ENCODE measurements around the gene MIAT.

MIAT gene

DNA sequence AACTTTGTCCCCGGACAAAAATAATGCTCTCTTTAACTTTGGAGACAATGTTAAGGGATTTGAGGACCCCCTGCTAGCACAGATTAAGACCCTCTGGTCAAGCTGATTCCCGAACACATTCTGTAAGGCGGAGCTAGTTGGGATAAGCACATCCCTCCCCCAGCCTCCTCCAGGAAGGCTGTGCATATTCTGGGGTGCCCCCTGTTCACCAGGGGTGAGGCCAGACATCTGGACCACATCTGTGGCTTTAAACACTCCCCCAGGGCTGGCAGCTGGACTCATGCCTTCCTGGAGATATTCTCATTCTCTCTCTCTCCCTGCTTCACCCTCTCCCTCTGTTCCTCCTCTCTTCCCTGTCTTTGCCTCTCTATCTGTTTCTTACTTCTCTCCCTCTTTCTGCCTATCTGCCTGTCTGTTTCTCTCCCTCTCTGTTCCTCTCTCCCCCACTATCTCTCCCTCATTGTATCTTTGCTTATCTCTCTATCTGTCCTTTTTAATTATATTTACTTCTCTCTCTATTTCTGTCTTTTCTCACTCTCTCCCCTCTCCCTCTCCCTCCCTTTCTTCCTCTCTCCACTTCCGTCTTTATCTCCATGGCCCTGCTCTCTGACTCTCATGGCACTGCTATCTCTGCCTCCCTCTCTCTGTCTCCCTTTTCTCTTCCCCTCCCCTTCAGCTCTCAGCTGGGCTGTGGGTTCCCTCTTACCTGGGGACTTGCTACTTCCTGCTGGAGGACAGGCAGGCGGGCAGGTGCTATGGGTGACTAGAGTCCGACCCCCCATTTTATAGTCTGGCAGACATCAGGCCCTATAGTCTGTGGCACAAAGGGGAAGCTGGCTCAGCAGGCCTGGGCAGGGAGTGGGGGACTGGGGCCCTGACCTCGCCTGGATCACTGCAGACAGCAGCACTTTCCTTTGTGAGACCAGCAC is 39.9 kb upstream of the MIAT start, which contains the start of gene CRYBB1:
CRYBB1 (minus strand) TSS at position 757 of the 929 bp plus-strand sequence. CDS start 1,708 bp downstream, outside the sequence.
- DNase-seq (ENCODE audit: low read depth in 1 of 2, low spot score in 1 of 2) = no peak
- no peak for TF ChIP-seq JUND (IDR thresholded peaks at IDR 0.05; ENCODE audit: low read depth)
- in situ Hi-C loops (cut with HindIII; ENCODE audit: low pct_unique_long_range_greater_than_20kb, low sequenced_read_pairs) = no loop called here

DNA sequence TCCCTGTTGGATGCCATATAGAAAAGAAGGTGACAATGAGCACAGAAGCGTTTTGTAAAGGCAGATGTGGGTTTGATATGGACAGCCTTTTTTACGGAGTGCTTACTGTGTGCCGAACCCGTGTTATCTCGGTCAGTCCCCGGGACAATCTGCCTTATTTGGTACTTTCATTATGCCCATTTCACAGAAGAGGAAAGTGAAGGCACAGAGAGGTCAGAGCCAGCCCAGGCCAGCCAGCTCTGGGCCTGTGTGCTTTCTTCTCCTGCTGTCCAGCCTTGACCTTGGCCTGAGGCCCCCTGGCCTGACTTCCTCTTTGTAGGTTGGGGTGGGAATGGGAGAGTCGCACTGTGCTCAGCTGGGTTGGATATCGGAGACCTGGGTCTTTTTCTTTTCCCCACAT is 38.9 kb upstream of the MIAT start:
- no peak for DNase-seq (ENCODE audit: low read depth in 1 of 2, low spot score in 1 of 2)
- TF ChIP-seq JUND (IDR thresholded peaks at IDR 0.05; ENCODE audit: low read depth) = no peak
- in situ Hi-C loops (cut with HindIII; ENCODE audit: low pct_unique_long_range_greater_than_20kb, low sequenced_read_pairs) = no loop called here

DNA sequence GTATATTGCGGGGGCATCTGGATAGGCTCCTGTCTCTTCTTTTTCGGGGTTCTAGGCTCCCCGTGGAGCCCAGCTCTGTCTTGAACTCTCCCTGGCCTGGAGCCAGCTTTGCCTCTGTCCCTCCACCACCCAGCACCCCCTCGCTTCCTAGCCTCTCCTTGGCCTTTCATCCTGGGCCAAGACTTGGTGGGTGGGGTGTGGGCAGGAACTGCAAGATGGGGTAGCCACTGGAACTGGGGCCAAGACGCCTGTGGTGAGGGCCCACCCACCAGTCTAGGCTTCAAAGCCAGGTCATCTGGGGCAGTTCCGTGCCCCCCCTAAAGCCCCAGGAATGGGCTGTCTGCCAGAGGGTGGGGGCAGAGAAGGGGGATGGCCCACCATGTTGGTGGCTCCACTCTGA is 37.9 kb upstream of the MIAT start:
- no peak for DNase-seq (ENCODE audit: low read depth in 1 of 2, low spot score in 1 of 2)
- no peak for TF ChIP-seq JUND (IDR thresholded peaks at IDR 0.05; ENCODE audit: low read depth)
- in situ Hi-C loops (cut with HindIII; ENCODE audit: low pct_unique_long_range_greater_than_20kb, low sequenced_read_pairs) = no loop called here

DNA sequence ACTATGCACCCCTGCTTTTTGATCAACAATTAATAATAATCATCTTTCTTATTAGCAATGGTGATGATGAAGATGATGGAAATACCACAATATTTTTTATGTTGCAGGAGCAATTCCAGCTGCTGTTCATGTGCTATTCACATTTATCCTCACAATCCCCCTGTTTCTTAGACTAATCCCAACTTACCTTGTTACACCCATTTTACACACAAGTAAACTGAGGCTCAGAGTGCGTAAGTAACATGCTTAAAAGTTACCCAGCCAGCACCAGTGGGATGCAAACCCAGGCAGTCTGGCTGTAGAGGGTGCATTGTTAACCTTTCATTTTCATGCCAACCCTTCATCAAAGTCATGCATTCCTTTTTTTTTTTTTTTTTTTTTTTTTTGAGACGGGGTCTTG is 37.2 kb upstream of the MIAT start:
- DNase-seq (ENCODE audit: low read depth in 1 of 2, low spot score in 1 of 2) = no peak
- in situ Hi-C loops (cut with HindIII; ENCODE audit: low pct_unique_long_range_greater_than_20kb, low sequenced_read_pairs) = no loop called here
- TF ChIP-seq JUND (IDR thresholded peaks at IDR 0.05; ENCODE audit: low read depth) = no peak

DNA sequence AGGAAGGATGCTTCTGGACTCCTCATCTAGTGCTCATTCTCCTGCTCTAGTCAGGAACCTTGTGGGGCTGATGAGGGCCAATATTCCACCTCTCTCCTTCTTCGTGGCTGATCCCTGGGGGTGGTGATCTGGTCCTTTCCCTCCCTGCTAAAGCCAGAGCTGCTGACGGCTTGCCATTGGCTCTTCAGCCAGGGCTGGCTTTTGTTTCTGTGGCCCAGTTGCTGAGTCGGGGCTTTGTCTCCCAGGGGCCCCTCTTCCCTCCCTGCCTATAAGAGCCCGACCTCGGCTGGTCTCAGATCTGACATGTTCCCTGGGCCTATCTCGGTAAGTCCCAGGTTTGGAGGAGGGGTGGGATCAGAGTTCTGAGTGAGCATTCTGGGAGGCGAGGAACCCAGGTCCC is 35.7 kb upstream of the MIAT start, which contains the start of gene CRYBA4:
CRYBA4 (plus strand) TSS at position 301 of the 400 bp plus-strand sequence. CDS start 634 bp downstream, outside the sequence.
- DNase-seq (ENCODE audit: low read depth in 1 of 2, low spot score in 1 of 2) = no peak
- no peak for TF ChIP-seq JUND (IDR thresholded peaks at IDR 0.05; ENCODE audit: low read depth)
- in situ Hi-C loops (cut with HindIII; ENCODE audit: low pct_unique_long_range_greater_than_20kb, low sequenced_read_pairs) = no loop called here

DNA sequence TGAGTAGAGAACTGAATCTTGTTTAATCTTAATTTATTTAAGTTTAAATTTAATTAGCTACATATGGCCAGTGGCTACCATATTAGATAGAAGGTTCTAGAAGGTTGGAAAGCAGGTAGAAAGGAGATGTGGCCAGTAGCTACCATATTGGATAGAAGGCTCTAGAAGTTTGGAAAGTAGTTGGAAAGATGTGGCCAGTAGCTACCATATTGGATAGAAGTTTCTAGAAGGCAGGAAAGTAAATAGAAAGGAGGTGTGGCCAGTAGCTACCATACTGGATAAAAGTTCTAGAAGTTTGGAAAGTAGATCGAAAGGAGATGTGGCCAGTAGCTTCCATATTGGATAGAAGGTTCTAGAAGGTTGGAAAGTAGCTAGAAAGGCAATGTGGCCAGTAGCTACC is 33.4 kb upstream of the MIAT start:
- in situ Hi-C loops (cut with HindIII; ENCODE audit: low pct_unique_long_range_greater_than_20kb, low sequenced_read_pairs) = no loop called here
- no peak for TF ChIP-seq JUND (IDR thresholded peaks at IDR 0.05; ENCODE audit: low read depth)
- no peak for DNase-seq (ENCODE audit: low read depth in 1 of 2, low spot score in 1 of 2)

DNA sequence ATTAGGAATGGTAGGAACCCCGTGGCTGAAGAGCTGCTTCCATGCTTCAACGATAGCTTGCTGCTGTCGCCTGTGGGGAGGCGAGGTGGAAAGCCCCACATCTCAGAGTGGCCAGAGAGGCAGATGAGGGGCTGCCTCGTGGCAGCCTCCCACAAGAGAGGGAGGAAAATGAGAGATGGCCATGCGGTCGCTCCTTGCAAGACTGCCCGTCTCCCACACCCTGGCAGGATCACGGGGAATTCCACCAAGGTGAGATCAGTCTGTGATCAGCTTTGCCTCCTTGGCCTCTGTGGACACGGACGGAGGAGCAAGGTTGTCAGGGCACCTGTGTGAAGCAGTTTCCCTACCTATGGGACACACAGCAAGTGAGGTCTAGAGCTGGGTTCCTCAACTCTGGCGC is 32.6 kb upstream of the MIAT start:
- no peak for DNase-seq (ENCODE audit: low read depth in 1 of 2, low spot score in 1 of 2)
- in situ Hi-C loops (cut with HindIII; ENCODE audit: low pct_unique_long_range_greater_than_20kb, low sequenced_read_pairs) = no loop called here
- TF ChIP-seq JUND (IDR thresholded peaks at IDR 0.05; ENCODE audit: low read depth) = no peak

DNA sequence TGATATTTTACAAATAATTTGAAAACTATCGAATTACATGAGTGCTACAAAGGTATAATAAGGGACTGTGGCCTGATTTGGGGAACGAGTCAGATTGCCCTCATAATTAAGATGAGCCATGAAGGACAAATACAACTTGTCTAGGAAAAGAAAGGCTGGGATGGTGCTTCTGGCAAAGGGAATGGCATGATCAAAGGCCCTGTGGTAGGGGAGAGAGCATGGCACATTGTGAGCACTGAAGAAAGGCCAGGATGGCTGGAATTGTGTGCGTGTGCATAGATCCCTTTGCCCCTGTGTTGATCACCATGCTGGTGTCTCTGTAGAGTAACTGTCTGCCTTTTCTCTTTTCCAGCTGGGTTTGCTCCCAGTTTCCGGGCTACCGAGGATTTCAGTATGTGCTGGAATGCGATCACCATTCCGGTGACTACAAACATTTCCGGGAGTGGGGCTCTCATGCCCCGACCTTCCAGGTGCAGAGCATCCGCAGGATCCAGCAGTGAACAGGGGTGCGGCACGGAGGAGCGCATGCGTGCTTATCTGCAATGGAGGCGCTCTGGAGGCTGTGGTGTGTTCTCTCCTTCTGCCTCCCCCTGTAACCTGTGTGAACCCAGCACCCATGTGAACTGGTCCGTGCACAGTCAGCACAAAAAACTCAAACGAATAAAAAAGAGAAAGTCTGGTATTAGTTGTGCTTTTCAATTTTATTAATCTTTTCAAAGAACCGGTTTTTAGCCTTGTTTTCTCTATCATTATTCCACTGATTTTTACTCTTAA is 27.2 kb upstream of the MIAT start:
- in situ Hi-C loops (cut with HindIII; ENCODE audit: low pct_unique_long_range_greater_than_20kb, low sequenced_read_pairs) = no loop called here
- DNase-seq (ENCODE audit: low read depth in 1 of 2, low spot score in 1 of 2) = no peak

DNA sequence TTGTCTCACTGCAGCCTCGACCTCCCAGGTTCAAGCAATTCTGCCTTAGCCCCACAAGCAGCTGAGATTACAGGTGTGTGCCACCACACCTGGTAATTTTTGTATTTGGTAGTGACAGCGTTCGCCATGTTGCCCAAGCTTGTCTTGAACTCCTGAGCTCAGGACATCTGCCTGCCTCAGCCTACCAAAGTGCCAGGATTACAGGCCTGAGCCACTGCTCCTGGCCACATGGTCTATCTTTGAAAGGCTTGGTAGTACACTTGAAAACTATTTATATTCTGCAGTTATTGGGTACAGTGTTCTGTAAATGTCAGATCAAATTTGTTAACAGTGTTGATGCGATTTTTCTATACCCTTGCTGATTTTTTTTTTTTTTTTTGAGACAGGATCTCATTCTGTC is 26.1 kb upstream of the MIAT start:
- DNase-seq (ENCODE audit: low read depth in 1 of 2, low spot score in 1 of 2) = no peak
- in situ Hi-C loops (cut with HindIII; ENCODE audit: low pct_unique_long_range_greater_than_20kb, low sequenced_read_pairs) = no loop called here
- TF ChIP-seq JUND (IDR thresholded peaks at IDR 0.05; ENCODE audit: low read depth) = no peak

More for the DNA sequence above, 27.2 kb upstream of the MIAT start:
- TF ChIP-seq JUND (IDR thresholded peaks at IDR 0.05; ENCODE audit: low read depth) = no peak

DNA sequence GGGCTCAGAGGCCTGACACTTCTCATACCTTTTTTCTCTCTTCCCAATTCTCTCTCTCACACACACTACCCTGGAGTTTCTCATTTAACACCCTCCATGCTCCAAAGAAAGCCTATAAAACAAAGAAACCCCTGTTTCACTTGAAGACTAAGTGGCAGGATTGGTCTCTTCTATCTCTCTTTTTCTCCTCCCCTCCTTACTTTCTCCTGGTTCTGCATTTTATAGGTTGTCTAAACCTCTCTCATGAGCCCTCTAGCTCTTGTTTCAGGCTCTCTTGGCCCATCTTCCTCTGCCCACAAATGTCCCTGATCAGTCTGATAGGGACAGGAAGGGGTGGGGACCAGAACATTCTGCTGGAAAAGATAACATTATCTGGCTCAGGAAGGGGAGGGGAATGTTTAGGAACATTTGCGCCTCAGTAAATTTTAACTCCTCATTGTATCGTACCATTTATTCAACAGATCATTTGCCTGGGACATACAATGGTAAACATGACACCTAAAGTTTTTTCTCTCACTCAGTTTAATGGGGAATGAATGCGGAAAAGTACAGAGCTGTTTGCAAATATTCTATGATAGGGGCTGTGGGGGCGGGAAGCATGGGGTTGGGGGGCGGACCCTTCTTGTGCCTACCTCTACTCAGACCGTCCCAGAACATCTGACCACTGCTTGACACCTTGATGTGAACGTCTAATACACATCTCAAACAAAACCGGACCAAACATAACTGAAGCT is 24.8 kb upstream of the MIAT start:
- no peak for DNase-seq (ENCODE audit: low read depth in 1 of 2, low spot score in 1 of 2)
- in situ Hi-C loops (cut with HindIII; ENCODE audit: low pct_unique_long_range_greater_than_20kb, low sequenced_read_pairs) = no loop called here
- TF ChIP-seq JUND (IDR thresholded peaks at IDR 0.05; ENCODE audit: low read depth) = no peak

DNA sequence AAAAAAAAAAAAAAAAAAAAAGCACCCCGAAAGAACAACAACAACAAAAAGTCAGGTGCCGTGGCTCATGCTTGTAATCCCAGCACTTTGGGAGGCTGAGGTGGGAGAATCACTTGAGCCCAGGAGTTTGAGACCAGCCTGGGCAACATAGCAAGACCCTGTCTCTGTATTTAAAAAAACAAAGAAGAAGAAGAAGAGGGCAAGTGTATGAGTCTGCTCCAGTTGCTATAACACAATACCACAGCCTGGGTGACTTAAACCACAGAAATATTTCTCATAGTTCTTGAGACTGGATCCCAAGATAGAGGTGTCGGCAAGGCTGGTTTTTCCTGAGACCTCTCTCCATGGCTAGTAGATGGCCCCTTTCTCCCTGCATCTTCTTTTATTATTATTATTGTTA is 23.2 kb upstream of the MIAT start:
- in situ Hi-C loops (cut with HindIII; ENCODE audit: low pct_unique_long_range_greater_than_20kb, low sequenced_read_pairs) = no loop called here
- no peak for DNase-seq (ENCODE audit: low read depth in 1 of 2, low spot score in 1 of 2)
- no peak for TF ChIP-seq JUND (IDR thresholded peaks at IDR 0.05; ENCODE audit: low read depth)

DNA sequence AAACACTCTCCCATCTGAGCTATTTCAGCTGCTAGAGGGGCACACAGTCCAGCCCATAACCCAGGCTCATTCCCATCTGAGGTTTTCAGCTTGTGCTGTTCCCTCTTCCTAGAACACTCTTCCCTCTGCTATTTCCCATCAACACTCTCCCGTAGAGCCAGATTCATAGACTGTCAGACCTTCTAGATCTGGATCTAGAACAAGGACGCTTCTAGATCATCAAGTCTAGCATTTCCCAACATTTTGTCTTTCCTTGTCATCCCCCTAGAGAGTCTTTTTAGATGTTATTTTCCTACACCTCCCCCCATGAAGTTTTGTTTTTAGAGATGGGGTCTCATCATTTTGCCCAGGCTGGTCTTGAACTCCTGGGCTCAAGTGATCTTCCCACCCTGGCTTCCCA is 22.3 kb upstream of the MIAT start:
- in situ Hi-C loops (cut with HindIII; ENCODE audit: low pct_unique_long_range_greater_than_20kb, low sequenced_read_pairs) = no loop called here
- TF ChIP-seq JUND (IDR thresholded peaks at IDR 0.05; ENCODE audit: low read depth) = no peak
- no peak for DNase-seq (ENCODE audit: low read depth in 1 of 2, low spot score in 1 of 2)

Data from T47D (cell line).